GM18870 (cell line): ENCODE results near the gene SLCO2A1.

ENCODE experiments used
- ATAC-seq: cut with Tn5 transposase; IDR thresholded peaks from one replicate; pipeline ENCODE4 v1.9.1; 2021; ENCODE audit warnings: moderate library complexity; ENCODE audit not compliant: unreplicated experiment

SLCO2A1 gene

DNA sequence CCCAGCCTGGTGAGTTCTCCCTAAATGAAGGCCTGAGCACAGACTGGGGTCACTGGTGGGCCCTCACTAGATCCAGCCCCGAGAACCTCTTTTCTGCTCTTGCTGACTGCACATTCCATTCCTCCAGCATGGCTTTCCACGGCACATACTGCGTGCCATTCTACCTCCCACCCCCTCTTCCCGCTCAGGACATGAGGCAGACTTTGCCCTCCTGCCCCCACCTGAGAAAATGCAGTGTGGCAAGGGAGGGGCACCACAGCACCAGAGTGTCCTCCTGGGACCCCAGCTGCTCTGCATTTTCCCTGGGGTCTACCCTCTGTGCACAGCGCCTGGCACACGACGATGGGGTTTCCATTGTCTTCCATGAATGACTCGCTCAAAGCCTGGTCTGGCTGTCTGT is 6.1 kb upstream of the SLCO2A1 start:
- ATAC-seq = no peak

DNA sequence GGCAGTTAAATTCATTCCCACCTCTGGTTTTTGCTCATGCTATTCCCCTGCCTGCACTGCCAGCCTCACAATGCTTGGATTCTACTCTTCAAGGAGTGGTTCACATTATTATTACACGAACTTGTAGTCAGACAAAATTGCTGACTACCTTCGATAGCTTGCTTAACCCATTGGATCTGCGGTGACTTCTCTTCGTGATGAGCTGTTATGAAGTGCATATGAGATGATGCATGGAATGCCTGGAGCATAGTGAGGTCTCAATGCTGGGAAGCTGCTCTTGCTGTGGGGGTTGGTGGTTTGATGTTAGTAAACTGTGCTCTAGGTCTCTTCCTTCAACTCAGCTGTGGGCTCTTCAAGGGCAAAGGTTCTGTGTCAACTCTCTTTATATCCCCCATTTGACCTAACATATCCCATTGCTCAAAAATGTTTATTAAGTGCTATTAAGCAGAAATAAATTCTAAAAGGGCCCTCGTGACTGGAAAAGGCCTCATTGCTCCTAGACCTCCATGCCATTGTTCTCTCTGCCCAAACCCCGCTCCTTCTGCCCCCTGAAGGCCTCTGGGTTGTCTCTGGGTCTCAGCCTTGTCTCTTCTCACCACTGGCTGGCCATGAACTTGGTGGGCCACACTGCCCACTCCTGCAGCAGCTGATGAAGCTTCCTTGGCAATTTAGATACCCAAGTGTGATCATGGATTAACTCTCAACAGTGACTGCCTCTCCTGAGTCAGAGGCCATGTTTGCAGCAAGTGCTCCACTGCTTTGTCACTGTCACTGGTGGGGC is 4.5 kb upstream of the SLCO2A1 start:
- ATAC-seq = no peak

DNA sequence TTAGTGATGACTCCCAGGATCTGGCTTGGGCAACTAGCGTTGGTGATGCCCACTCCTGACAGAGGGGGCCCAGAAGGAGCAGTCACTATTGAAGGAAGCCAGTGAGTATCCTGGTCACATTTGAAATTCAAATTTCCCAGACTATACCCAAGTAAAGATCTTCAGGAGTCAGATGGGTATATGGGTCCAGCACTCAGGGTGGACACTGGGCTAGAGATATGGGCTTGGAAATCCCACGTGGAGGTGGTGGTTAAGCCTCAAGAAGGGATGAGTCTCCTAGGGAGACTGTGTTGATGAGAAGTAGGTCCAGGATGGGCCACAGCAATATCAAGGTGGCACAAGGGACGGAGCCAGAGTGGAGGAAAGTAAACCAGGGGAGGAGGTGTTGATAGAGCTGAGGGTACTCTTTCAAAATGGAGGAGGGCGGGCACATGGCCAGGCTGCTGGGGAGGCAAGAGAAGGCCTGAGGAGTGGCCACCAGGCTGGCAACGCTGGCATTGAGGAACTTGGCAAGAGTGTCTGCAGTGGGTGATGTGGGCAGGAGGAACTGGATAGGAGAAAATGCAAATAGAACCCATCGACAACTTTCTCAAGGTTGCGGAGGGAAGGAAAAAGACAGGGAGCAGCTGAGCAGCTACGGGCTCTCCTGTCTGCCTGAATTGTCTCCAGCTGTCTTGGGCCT is 3.7 kb upstream of the SLCO2A1 start:
- no peak for ATAC-seq

GRCh38 chr3:134031348-134031915 is 1.7 kb upstream of the SLCO2A1 start:
- ATAC-seq = no peak

DNA sequence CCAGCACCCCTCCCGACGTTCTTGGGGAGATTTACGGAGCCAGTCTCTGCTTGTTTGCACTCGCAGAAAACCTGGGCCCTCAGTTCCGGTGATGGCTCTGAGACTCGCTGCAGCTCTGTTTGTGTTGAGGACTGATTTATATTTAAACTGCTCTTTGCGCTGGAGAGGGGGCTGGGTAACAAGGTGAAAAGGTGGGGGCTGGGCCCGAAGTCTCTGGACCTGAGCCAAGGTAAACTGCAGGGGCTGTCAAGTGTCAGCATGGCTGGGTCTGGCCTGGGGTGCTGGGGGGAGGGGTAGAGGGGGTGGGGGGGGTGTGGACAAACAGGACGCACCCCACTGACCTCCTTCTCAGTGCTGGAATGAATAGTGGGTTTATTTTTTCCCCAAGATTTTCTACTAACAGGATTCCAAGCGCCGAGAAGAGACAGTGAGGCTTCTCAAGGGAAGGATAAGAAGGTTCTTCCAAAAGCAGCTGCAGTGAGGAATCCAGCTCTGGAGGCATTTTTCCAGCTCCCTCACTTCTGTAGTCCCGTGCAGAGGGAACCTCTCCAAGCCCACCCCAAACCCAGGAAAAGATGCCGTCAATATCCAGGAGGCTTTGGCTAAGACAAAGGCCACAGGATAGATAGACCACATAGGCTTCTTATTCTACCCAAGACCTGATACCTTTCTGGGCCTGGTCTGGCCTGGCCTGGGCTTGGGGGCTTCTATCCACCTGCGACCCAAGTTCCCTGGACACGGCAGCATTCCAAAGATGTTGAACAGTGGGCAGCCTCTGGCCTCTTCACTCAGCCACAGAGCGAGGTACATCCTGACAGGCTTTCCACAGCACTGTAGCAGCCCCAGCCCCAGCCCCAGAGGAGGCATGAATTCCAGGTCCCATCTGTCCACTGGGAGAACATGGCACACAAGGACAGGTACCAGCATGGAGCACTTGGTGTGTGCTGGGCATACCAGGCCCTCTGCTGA is 938 bp upstream of the SLCO2A1 start:
- ATAC-seq = no peak

DNA sequence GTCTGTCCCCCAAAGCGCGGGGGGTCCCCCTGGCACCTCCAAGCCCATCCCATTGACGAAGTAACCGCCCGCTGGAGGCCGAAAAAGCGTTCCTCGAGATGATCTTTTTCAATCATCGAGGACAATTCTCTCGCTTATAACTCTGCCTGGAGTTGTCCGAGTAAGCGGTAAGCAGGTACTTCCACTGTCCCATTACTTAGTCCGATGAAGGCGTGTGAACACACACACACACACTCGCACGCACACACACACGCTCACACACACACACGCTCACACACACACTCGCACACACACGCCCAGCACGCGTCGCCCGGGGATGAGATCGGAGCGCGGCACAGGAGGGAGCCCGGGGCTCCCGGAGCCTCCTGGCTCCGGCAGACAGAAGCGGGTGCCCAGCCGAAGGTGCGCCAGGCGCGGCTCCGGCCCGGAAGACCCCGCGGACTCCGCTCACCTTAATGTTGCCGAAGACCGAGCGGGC is 430 bp downstream of the SLCO2A1 start:
- ATAC-seq = no peak

DNA sequence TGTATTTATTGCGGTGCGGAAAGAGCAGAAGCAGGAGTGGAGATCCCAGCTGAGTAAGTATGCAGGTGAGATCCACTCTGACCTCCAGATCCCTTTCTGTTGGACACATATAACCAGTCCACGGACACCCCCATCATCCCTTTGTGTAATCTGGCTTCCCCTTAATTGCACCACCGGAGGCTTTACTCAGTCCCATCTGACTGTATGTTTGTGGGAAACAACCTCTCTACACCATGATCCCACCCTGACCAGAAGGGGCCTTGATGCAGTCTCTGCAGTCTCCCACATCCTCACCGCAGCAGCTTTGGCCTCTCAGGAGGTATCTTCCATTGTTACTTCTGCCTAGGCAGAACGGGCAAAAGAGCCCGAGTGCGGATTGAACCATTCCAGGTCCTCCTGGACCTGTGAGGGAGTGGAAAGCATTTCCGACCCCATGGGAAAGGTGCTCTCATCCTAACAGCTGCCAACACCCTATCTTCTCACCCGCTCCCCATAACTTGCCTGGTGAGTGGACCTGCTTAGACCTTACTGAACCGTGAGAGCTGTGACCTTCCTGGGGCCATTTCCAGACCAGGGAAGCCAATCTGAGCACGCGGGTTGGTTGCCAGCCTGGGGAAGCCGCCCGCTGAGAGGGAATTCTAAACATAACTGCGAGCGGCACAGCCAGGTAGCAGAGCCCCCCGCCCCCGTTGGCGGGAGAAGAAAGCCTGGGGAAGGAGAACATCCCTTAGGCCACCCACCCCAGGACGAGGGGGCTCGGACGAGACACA is 1.1 kb downstream of the SLCO2A1 start:
- ATAC-seq = no peak

- ATAC-seq = no peak
These were observed 2.1 kb downstream of the SLCO2A1 start for GRCh38 chr3:134027631-134028030.

GRCh38 chr3:134020135-134020680 is 9.5 kb downstream of the SLCO2A1 start:
- ATAC-seq = no peak

DNA sequence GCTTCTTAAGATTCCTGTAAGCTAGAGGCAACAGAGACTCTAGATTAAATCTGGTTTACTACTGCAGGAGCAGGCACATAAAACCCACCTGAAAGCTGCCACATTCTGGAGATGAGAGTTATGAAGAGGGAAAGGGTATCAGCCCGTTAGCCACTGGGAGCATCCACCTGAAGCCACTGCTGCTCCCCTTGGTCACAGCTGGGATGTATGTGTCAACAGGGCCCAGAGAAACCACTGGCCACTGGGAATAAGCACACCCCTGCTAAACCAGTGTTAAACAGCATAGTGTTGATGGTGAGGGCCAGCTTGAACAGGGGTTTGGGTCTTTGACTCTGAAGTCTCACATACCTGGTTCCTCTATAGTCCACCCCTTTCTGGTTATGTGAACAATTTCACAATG is 10.9 kb downstream of the SLCO2A1 start:
- no peak for ATAC-seq

DNA sequence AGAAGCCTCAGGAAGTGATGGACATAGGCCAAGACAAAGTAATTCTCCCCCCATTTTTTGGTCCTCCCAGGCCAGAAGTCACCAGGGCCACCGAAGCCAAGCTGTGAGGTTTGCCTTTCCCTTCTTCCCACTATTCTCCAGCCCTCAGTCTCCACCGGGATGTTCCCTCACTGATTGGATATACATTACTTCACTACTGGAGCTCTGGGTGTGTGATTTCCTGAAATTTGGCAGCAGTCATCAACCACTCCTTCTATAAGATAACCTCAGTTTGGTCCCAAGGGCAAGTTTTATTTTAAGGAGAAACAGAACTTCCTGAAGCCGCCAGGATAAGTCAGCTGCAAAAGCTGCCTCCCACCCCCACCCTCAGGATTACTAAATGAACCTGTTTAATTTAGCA is 11.3 kb downstream of the SLCO2A1 start:
- no peak for ATAC-seq

DNA sequence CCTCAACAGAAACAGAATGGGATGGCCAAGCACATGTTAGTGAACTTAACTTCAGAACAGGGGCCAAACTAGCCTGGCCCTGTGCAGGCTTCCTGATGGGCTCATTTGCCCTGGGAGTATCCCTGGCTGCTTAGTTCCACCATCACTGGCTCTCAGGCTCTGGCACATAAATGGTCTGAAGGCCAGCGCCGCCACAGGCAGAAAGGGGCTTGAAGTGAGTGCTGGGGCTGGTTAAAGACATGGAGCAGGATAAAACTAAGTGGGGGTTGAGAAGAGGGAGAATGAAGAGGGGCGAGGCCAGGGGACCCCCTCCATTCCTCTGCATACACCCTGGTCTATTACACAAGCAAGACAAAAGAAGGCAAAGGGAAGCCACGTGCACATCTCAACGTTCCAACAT is 12.2 kb downstream of the SLCO2A1 start:
- no peak for ATAC-seq

DNA sequence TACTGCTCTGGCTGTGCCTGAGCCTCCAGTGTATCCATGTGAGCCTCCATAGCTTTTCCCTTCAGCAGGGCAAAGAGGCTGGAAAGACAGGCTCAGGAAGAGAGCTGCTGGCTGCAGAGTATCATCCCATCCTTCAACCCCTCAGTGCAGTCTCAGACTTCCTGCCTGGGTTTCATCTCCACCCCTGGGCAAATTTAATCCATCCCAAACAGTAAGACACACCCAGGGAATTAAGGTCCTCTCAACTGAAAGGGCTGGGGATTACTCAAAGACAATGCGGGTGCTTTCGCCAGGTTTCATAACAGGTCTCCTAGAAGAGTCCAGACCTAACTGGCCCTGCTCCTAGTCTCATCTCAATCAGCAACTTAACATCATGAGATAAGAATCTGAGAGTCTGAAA is 15.5 kb downstream of the SLCO2A1 start:
- ATAC-seq = no peak

DNA sequence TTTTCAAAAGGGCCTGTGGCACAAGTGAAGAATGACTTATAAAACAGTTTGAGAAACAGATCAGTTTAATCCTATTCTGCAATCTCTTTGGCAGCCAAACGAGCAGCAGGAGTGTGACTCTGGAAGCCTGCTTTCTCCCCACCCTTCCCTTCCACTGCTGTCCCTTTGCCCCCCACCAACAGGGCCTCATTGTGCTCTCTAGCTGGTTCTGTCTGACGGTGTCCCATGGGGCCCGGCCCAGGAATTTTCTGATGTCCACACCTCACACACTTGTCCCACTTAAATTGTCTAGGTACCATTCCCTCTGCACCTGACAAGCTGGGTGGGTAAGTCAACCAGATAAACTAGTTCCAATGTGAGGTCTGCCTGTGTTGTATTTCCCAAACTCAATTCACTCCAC is 16.4 kb downstream of the SLCO2A1 start:
- no peak for ATAC-seq

- no peak for ATAC-seq
These were observed 20.3 kb downstream of the SLCO2A1 start for GRCh38 chr3:134009345-134010000.

GRCh38 chr3:134008630-134009156 is 21.0 kb downstream of the SLCO2A1 start:
- ATAC-seq = no peak

DNA sequence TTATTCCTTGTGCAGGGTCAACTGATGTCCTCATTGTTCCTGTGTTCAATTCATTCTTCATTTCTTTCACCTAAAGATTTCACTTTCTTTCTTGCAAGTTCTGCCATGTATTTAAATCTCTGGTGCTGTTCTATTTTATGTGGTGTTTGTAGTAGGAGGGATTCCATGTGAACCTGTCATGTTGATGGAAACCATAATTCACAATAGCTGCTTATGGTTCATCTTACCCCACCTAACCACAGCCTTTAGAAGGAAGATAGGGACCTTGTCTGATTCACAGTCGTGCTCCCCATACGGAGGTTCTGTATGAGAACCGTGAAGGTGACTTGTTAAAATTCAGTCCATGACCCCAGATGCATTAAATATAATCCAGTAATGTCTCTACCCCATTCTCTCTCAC is 21.9 kb downstream of the SLCO2A1 start:
- no peak for ATAC-seq

- ATAC-seq = no peak
These were observed 24.9 kb downstream of the SLCO2A1 start for GRCh38 chr3:134004841-134005240.

DNA sequence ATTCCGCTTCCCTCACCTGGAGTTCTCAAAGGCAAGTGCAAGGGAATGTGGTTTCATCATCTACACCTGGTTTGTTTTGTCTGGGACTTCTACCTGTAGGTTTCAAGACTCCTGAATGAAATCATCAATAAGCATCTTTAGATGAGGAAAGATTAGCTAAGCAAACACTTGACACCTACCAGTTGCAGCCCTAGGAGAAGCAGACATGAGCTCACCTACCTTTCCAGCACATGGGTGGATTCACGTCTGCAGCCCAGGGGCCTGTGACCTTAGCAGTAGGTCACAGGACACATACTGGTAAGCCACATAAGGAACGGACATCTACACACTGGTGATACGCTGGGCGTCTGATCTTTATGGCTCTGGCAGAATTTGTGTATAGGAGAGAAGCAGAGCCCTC is 26.7 kb downstream of the SLCO2A1 start:
- no peak for ATAC-seq
